ENCODE measurements around the gene TMED6. TPM values are rescaled to one million over a fixed set of nuclear protein-coding genes. Genes with fewer than 3 reads are reported as not detected.

Gene TMED6
- total and polyA plus RNA-seq, 2 of the 8 experiments (the other 6 are each of a cell fraction or from before 2014, with no cell fraction given), result not detected

DNA sequence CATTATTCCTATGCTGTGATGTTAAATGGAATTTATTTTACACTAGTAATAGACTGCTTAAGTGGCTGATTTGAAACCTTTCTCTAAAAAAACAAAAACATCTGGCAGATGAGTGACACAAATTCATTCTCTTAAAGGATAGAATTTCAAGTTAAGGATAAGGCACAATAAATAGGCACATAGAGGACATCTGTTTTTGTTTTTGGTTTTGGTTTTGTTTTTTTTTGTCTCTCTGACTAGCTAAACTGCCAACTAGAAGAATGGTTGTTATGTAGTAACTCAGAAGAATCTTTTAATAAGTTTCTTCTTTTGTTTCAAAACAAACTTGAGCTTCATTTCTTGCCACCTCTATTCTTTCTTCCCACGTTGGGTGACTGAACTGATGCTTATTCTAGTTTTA is 45.6 kb downstream of the TMED6 start:
- no peak for DNase-seq (ENCODE audit: low read depth in 1 of 2, low spot score in 2 of 2)
- Histone ChIP-seq H3K4me1 (replicated peaks in 1 of 4; ENCODE audit: control insufficient read depth in 3 of 4, insufficient read depth in 4 of 4, low read length in 3 of 4) (peaks cover 0 to 3% (median 0%) of the 10 kb centered on the region in 4 experiments; a peak in 1 of 7 replicates), H3K79me1 (ENCODE audit: low read depth, low read length) (no peaks in the 10 kb centered on the region), H3K4ac (replicated peaks; ENCODE audit: insufficient read length, low read depth, low read length) (no peak overlapping the region), H3K18ac (ENCODE audit: extremely low read depth, low read length) (no peak overlapping the region), H3K79me2 (ENCODE audit: control insufficient read depth in 1 of 2, insufficient read depth in 2 of 2, low read length in 2 of 2) (no peaks in the 10 kb centered on the region), H3K27me3 (replicated peaks in 1 of 4; ENCODE audit: control insufficient read depth in 3 of 4, extremely low read depth in 1 of 4, insufficient read depth in 3 of 4, low read length in 3 of 4) (no peaks in the 10 kb centered on the region), H2BK15ac (ENCODE audit: low read length) (no peak overlapping the region), H4K20me1 (replicated peaks in 1 of 2; ENCODE audit: control insufficient read depth in 1 of 2, insufficient read depth in 2 of 2, low read length in 2 of 2) (no peaks in the 10 kb centered on the region), H2AK5ac (ENCODE audit: low read depth, low read length) (no peak overlapping the region), H3K4me3 (ENCODE audit: extremely low read depth in 1 of 4, insufficient read depth in 2 of 4, low read depth in 3 of 4, low read length in 4 of 4) (no peak overlapping the region), H3K56ac (replicated peaks; ENCODE audit: insufficient read length, low read depth, low read length) (no peak overlapping the region), H3K23ac (ENCODE audit: insufficient read length) (no peak overlapping the region), H2AFZ (ENCODE audit: low read length) (no peak overlapping the region), H3K27ac (ENCODE audit: low read depth, low read length) (no peak overlapping the region), H3K9me3 (ENCODE audit: insufficient read depth in 2 of 2, low read depth in 1 of 2, low read length in 1 of 2) (no peaks in the 10 kb centered on the region), H2BK20ac (ENCODE audit: low read length) (no peak overlapping the region), H4K8ac (ENCODE audit: extremely low read depth, insufficient read depth, low read length) (no peak overlapping the region), H4K91ac (replicated peaks; ENCODE audit: insufficient read length, low read length) (no peak overlapping the region), H3K23me2 (ENCODE audit: low read depth, low read length) (no peaks in the 10 kb centered on the region), H4K5ac (ENCODE audit: insufficient read length, low read depth, low read length) (no peak overlapping the region), H2BK5ac (ENCODE audit: low read depth, low read length) (no peak overlapping the region), H3K9ac (replicated peaks in 1 of 4; ENCODE audit: extremely low read depth in 1 of 4, low read depth in 3 of 4, low read length in 3 of 4) (no peak overlapping the region), H2BK120ac (replicated peaks; ENCODE audit: low read depth, low read length) (no peak overlapping the region), H2BK12ac (ENCODE audit: low read depth, low read length) (no peak overlapping the region), H3K4me2 (ENCODE audit: insufficient read depth in 1 of 2, low read depth in 2 of 2, low read length in 2 of 2) (no peak overlapping the region), H3K14ac (ENCODE audit: insufficient read length) (no peak overlapping the region), H3K36me3 (ENCODE audit: control insufficient read depth in 2 of 4, insufficient read depth in 4 of 4, low read length in 3 of 4) (peaks cover 0 to 4% (median 2%) of the 10 kb centered on the region in 4 experiments; a peak in 3 of 8 replicates)
- CTCF ChIA-PET (ENCODE audit: partially characterized antibody), result interaction anchor here (1.5 kb wide), 1 partner anchor 113 kb away, joined by 3 read pairs; no protein-coding TSS in a partner anchor
- WGBS, 2 experiments (ENCODE audit: extremely low coverage in 1 of 2, insufficient coverage in 1 of 2, insufficient read length in 1 of 2, insufficient replicate concordance in 2 of 2, low coverage in 1 of 2, low lambda C conversion rate in 2 of 2, missing lambda C conversion rate in 1 of 2), result 82% methylated on average over 1 of the region's 1 CpG; no CpG with 5 or more reads in 1 of the 2 experiments
- POLR2A ChIA-PET (ENCODE audit: partially characterized antibody), result interaction anchor here (0.7 kb wide), 1 partner anchor 20 kb away, joined by 4 read pairs; no protein-coding TSS in a partner anchor
- FAIRE-seq, result no peak
- no peak for TF ChIP-seq HDAC2 (IDR thresholded peaks at IDR 0.05; ENCODE audit: borderline replicate concordance in 1 of 2, low read depth in 2 of 2, low read length in 2 of 2)
- no peak for TF ChIP-seq SUZ12 (IDR thresholded peaks at IDR 0.05; ENCODE audit: low read length)
- TF ChIP-seq RBBP5 (IDR thresholded peaks at IDR 0.05; ENCODE audit: borderline replicate concordance, low read depth, low read length), result no peak
- no peak for TF ChIP-seq POLR2A (IDR thresholded peaks at IDR 0.05; ENCODE audit: control extremely low read depth in 1 of 2, low read depth in 2 of 2, low read length in 2 of 2)
- no peak for TF ChIP-seq JUN (IDR thresholded peaks at IDR 0.05; ENCODE audit: low read depth, low read length)
- no peak for TF ChIP-seq YY1 (IDR thresholded peaks at IDR 0.05; ENCODE audit: low read depth, low read length)
- TF ChIP-seq, protein P1, sequence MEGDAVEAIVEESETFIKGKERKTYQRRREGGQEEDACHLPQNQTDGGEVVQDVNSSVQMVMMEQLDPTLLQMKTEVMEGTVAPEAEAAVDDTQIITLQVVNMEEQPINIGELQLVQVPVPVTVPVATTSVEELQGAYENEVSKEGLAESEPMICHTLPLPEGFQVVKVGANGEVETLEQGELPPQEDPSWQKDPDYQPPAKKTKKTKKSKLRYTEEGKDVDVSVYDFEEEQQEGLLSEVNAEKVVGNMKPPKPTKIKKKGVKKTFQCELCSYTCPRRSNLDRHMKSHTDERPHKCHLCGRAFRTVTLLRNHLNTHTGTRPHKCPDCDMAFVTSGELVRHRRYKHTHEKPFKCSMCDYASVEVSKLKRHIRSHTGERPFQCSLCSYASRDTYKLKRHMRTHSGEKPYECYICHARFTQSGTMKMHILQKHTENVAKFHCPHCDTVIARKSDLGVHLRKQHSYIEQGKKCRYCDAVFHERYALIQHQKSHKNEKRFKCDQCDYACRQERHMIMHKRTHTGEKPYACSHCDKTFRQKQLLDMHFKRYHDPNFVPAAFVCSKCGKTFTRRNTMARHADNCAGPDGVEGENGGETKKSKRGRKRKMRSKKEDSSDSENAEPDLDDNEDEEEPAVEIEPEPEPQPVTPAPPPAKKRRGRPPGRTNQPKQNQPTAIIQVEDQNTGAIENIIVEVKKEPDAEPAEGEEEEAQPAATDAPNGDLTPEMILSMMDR (IDR thresholded peaks at IDR 0.05; ENCODE audit: control extremely low read depth in 1 of 3, insufficient read depth in 1 of 3, low read depth in 1 of 3, low read length in 3 of 3), result no peak
- TF ChIP-seq, protein P2, sequence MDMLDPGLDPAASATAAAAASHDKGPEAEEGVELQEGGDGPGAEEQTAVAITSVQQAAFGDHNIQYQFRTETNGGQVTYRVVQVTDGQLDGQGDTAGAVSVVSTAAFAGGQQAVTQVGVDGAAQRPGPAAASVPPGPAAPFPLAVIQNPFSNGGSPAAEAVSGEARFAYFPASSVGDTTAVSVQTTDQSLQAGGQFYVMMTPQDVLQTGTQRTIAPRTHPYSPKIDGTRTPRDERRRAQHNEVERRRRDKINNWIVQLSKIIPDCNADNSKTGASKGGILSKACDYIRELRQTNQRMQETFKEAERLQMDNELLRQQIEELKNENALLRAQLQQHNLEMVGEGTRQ (IDR thresholded peaks at IDR 0.05; ENCODE audit: low read length), result no peak
- no peak for TF ChIP-seq HDAC6 (IDR thresholded peaks at IDR 0.05; ENCODE audit: low read depth, low read length)
- no peak for TF ChIP-seq BACH1 (IDR thresholded peaks at IDR 0.05; ENCODE audit: low read length)
- no peak for TF ChIP-seq CBX5 (IDR thresholded peaks at IDR 0.05; ENCODE audit: low read depth, low read length)
